ENCODE data around the gene SMC1B.
"Not testable (repeated sequence)": the region's sequence is repeated elsewhere in the genome, so short reads cannot be mapped to it uniquely, and the experiment has no call there.

Gene SMC1B

GRCh38 chr22:45438336-45438735 lies 24.9 kb upstream of the SMC1B start:
- H3K4me3 Mint-ChIP-seq = no peak overlapping the region
- H3K27ac Mint-ChIP-seq = peak overlapping the region in 2 of 3 experiments; percentile 18 to 55
- H3K9me3 Mint-ChIP-seq = no peaks in the 10 kb centered on the region
- peaks cover 35% of the 10 kb centered on the region for H3K4me1 Mint-ChIP-seq
- H3K36me3 Mint-ChIP-seq (ENCODE audit: low read depth) = no peaks in the 10 kb centered on the region
- H3K27me3 Mint-ChIP-seq (ENCODE audit: low read depth) = peaks cover 18% of the 10 kb centered on the region
- TF ChIP-seq CTCF (IDR thresholded peaks at IDR 0.05; ENCODE audit: unreplicated experiment in 3 of 3) = no peak

DNA sequence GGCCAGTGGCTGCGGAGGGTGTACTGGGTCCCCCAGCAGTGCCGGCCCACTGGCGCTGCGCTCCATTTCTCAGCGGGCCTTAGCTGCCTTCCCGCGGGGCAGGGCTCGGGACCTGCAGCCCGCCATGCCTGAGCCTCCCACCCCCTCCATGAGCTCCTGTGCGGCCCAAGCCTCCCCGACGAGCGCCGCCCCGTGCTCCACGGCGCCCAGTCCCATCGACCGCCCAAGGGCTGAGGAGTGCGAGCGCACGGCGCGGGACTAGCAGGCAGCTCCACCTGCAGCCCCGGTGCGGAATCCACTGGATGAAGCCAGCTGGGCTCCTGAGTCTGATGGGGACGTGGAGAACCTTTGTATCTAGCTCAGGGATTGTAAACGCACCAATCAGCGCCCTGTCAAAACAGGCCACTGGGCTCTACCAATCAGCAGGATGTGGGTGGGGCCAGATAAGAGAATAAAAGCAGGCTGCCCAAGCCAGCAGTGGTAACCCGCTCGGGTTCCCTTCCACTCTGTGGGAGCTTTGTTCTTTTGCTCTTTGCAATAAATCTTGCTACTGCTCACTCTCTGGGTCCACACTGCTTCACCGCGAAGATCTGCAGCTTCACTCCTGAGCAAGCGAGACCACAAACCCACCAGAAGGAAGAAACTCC lies 23.6 kb upstream of the SMC1B start:
- H3K4me3 Mint-ChIP-seq; H3K36me3 Mint-ChIP-seq (ENCODE audit: low read depth); H3K9me3 Mint-ChIP-seq: not testable (repeated sequence)
- Mint-ChIP-seq H3K27me3 (ENCODE audit: low read depth) (peaks cover 18% of the 10 kb centered on the region), H3K4me1 (peaks cover 35% of the 10 kb centered on the region), H3K27ac (peak overlapping the region in 2 of 3 experiments; percentile 12 to 64)

GRCh38 chr22:45435544-45436139 lies 22.2 kb upstream of the SMC1B start:
- peak overlapping the region; percentile 30 to 69 (median 40) for H3K27ac Mint-ChIP-seq
- no peak overlapping the region for H3K4me3 Mint-ChIP-seq
- H3K9me3 Mint-ChIP-seq = no peaks in the 10 kb centered on the region
- TF ChIP-seq CTCF (IDR thresholded peaks at IDR 0.05; ENCODE audit: unreplicated experiment in 3 of 3) = peak; percentile 96 to 98 (median 96)
- H3K27me3 Mint-ChIP-seq (ENCODE audit: low read depth) = peaks cover 19% of the 10 kb centered on the region
- H3K4me1 Mint-ChIP-seq = peaks cover 28% of the 10 kb centered on the region
- H3K36me3 Mint-ChIP-seq (ENCODE audit: low read depth) = no peaks in the 10 kb centered on the region

DNA sequence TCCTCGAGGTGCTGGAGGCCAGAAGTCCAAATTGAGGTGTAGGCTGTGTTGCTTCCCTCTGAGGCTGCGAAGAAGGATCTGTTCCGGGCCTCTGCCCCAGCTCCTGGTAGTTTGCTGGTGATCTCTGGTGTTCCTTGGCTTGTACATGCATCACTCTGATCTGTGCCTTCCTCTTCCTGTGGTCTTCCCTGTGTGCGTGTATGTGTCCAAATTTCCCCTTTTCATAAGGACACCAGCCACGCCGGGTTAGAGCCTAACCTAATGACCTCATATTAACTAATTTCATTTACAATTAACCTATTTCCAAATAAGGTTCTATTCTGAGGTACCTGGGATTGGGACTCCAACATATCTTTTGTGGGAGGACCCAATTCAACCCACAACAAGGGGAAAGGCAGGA lies 21.6 kb upstream of the SMC1B start:
- Mint-ChIP-seq H3K27me3 (ENCODE audit: low read depth) (peaks cover 19% of the 10 kb centered on the region), H3K4me1 (peaks cover 28% of the 10 kb centered on the region), H3K9me3 (no peaks in the 10 kb centered on the region), H3K27ac (peak overlapping the region in 2 of 3 experiments; percentile 30 to 40), H3K4me3 (no peak overlapping the region), H3K36me3 (ENCODE audit: low read depth) (no peaks in the 10 kb centered on the region)
- no peak for TF ChIP-seq CTCF (IDR thresholded peaks at IDR 0.05; ENCODE audit: unreplicated experiment in 3 of 3)

- Mint-ChIP-seq H3K9me3 (peaks cover 4% of the 10 kb centered on the region), H3K27me3 (ENCODE audit: low read depth) (peaks cover 17% of the 10 kb centered on the region)
Measured at GRCh38 chr22:45430871-45431270, 17.5 kb upstream of the SMC1B start.

More at GRCh38 chr22:45430871-45431270, 17.5 kb upstream of the SMC1B start:
- no peak overlapping the region for H3K4me3 Mint-ChIP-seq
- TF ChIP-seq CTCF (IDR thresholded peaks at IDR 0.05; ENCODE audit: unreplicated experiment in 3 of 3) = no peak
- H3K36me3 Mint-ChIP-seq (ENCODE audit: low read depth) = no peaks in the 10 kb centered on the region
- peaks cover 19% of the 10 kb centered on the region for H3K4me1 Mint-ChIP-seq
- H3K27ac Mint-ChIP-seq = no peak overlapping the region
